Mucosa of stomach (tissue), 1 donor: ENCODE results near the gene ALAS2.
"Not testable (repeated sequence)": the region's sequence is repeated elsewhere in the genome, so short reads cannot be mapped to it uniquely, and the experiment has no call there.

ENCODE experiments used
- H3K27me3 ChIP-seq: one replicate; pipeline ENCODE4 v1.7.0; 2013; ENCODE audit warnings: mild to moderate bottlenecking, low read length; ENCODE audit not compliant: control insufficient read depth, insufficient read depth
- H3K36me3 ChIP-seq: one replicate; pipeline ENCODE4 v1.7.0; 2013; ENCODE audit warnings: low read length; ENCODE audit not compliant: control insufficient read depth, insufficient read depth
- H3K4me1 ChIP-seq: one replicate; pipeline ENCODE4 v1.7.0; 2013; ENCODE audit warnings: mild to moderate bottlenecking, low read length; ENCODE audit not compliant: control insufficient read depth, insufficient read depth
- H3K4me3 ChIP-seq: one replicate; pipeline ENCODE4 v1.7.0; 2013; ENCODE audit warnings: low read length
- H3K9ac ChIP-seq: one replicate; pipeline ENCODE4 v1.7.0; 2013; ENCODE audit warnings: mild to moderate bottlenecking, low read length, moderate library complexity
- H3K9me3 ChIP-seq: one replicate; pipeline ENCODE4 v1.7.0; 2013; ENCODE audit warnings: mild to moderate bottlenecking, low read length, moderate library complexity; ENCODE audit not compliant: control insufficient read depth
- donor health status: Pancreatic carcinoma.

ALAS2 gene, protein sequence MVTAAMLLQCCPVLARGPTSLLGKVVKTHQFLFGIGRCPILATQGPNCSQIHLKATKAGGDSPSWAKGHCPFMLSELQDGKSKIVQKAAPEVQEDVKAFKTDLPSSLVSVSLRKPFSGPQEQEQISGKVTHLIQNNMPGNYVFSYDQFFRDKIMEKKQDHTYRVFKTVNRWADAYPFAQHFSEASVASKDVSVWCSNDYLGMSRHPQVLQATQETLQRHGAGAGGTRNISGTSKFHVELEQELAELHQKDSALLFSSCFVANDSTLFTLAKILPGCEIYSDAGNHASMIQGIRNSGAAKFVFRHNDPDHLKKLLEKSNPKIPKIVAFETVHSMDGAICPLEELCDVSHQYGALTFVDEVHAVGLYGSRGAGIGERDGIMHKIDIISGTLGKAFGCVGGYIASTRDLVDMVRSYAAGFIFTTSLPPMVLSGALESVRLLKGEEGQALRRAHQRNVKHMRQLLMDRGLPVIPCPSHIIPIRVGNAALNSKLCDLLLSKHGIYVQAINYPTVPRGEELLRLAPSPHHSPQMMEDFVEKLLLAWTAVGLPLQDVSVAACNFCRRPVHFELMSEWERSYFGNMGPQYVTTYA

DNA sequence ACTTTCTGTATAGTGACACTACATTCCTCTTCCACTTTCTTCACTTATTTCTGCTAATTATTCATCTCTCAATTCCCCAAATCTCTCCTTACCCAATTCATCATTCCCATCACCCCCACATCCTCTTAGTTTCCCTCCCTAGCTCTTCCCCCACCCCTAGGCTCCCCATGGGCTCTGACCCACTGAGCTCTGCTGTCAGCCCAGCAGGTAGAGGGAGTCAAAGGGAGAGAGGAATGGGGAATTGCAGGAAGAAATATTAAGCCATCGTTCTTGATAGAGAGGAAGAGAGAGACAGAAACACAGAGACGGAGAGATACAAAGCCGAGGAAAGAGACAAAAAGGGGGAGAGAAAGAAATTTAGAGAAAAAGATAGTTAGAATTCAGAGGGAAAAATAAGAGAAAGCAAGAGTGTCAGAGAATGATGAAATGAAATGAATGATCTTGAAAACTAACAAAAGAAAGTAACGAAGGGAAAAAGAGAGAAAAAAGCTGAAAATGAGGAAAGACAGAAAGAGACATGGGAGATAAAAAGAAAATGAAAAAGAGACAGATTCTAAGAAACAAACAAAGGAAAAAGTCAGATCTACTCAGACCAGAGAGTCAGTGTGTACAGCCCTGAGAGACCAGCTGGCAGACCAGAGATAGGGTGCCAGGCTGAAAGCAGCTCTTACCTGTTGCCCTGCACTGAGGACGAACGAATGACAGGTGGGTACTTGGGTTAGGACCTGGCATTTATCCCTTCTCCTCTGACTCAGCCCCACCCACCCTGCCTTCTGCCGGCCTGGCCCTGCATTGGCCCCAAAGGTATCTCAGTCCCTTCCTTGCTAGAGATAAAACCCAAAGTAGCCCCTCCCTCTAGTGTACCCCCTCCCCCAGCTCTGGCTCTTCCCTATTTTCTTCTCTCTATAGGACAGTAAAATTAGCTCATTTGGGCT is at the start of gene ALAS2:
Gene ALAS2, minus strand, starts transcription at position 707 of the 935 bp plus-strand sequence. CDS start 4,977 bp downstream, outside the sequence.
- H3K27me3 ChIP-seq = no peaks in the 10 kb centered on the region
- H3K36me3 ChIP-seq = no peaks in the 10 kb centered on the region
- no peak within 1 kb of the TSS for H3K9ac ChIP-seq
- H3K4me3 ChIP-seq = no peak within 1 kb of the TSS
- no peaks in the 10 kb centered on the region for H3K4me1 ChIP-seq
- H3K9me3 ChIP-seq = no peaks in the 10 kb centered on the region

DNA sequence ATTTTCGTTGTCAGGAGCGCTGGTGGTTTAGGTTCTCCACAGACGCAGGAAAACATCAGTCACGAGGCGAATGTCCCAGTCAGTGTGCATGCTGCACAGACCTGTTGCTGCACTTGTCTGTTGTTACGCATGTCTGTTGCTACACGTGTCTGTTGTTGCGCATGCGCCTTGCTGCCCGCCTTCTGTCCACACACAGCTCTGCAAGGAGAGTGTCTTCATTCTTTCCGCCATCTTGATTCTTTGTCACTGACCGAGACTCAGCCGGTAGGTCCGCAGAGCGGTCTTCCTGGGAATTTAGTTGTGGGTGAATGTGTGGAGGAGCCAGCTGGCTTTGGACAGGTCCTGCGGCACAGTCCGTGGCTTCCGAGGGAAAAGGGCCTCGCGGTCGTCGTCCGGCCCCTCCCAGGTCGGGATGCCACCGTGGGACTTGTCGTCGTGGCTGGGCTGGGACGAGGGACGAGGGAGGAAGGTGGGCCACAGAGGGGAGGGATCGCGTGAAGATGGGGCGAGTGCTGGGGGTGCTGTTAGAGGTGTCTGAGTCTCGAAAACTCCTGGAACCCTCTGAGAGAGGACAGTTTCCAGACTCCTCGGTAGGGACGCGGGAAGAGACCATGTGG is 44.2 kb upstream of the ALAS2 start, which contains the start of gene PAGE2B:
Gene PAGE2B, plus strand, starts transcription at position 180 of the 617 bp plus-strand sequence. CDS start 1,012 bp downstream, outside the sequence.
- no peaks in the 10 kb centered on the region for H3K27me3 ChIP-seq
- H3K4me1 ChIP-seq = no peaks in the 10 kb centered on the region
- H3K9ac ChIP-seq = no peak within 1 kb of the TSS
- no peak within 1 kb of the TSS for H3K4me3 ChIP-seq
- H3K36me3 ChIP-seq = no peaks in the 10 kb centered on the region
- H3K9me3 ChIP-seq = no peaks in the 10 kb centered on the region

DNA sequence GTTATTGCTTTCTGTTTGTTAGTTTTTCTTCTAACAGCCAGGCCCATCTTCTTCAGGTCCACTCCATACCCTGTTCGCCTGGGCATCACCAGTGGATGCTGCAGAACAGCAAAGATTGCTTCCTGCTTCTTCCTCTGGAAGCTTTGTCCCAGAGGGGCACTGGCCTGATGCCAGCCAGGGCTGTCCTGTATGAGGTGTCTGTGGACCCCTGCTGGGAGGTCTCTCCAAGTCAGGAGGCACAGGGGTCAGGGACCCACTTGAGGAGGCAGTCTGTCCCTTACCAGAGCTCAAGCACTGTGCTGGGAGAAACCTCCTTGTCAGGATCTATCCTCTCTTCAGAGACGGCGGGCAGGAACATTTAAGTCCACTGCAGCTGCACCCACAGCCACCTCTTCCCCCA is 41.5 kb upstream of the ALAS2 start:
- Histone ChIP-seq H3K9me3 (no peaks in the 10 kb centered on the region), H3K9ac (no peak overlapping the region), H3K36me3 (no peaks in the 10 kb centered on the region), H3K27me3 (no peaks in the 10 kb centered on the region), H3K4me1 (no peaks in the 10 kb centered on the region), H3K4me3 (no peak overlapping the region)

- H3K4me1 ChIP-seq, H3K27me3 ChIP-seq, H3K9ac ChIP-seq, H3K4me3 ChIP-seq, H3K9me3 ChIP-seq, H3K36me3 ChIP-seq: not testable (repeated sequence)
Observed at GRCh38 chrX:55067180-55067579, 36.4 kb upstream of the ALAS2 start.

DNA sequence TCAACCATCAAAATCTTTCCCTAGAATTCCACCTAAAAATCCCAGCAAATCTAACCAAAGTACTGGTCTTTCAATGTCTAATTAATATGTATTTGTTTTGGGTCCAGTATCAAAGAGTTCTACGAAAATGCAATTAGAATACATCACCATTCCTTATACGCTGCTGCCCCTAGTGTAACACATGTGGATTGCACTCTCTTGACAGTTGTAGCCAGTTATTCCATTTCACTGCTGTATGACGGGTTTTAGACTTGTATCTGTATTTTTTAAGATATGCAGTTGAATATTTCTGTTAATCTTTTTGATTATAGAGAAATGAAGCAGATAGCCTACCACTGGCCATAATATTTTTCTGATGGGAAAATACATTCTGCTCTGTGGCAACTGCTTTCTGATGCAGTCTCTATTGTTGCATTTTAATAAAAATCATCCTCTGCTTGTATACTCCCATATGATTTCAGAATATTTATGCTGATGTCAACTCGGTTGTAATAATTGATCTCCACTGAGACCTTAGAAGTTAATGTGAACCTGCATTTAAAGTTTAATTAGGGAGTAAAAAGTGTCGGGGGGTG is 27.0 kb upstream of the ALAS2 start:
- no peaks in the 10 kb centered on the region for H3K27me3 ChIP-seq
- H3K9ac ChIP-seq = no peak overlapping the region
- no peaks in the 10 kb centered on the region for H3K9me3 ChIP-seq
- H3K4me3 ChIP-seq = no peak overlapping the region
- H3K36me3 ChIP-seq = no peaks in the 10 kb centered on the region
- H3K4me1 ChIP-seq = no peaks in the 10 kb centered on the region

- no peak overlapping the region for H3K4me3 ChIP-seq
- no peaks in the 10 kb centered on the region for H3K9me3 ChIP-seq
- H3K4me1 ChIP-seq = no peaks in the 10 kb centered on the region
- H3K27me3 ChIP-seq = no peaks in the 10 kb centered on the region
- H3K36me3 ChIP-seq = no peaks in the 10 kb centered on the region
- no peak overlapping the region for H3K9ac ChIP-seq
Observed at GRCh38 chrX:55056820-55057674, 26.3 kb upstream of the ALAS2 start.

DNA sequence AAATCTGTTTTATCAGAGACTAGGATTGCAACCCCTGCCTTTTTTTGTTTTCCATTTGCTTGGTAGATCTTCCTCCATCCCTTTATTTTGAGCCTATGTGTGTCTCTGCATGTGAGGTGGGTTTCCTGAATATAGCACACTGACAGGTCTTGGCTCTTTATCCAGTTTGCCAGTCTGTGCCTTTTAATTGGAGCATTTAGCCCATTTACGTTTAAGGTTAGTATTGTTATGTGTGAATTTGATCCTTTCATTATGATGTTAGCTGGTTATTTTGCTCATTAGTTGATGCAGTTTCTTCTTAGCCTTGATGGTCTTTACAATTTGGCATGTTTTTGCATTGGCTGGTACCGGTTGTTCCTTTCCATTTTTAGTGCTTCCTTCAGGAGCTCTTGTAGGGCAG is 19.8 kb upstream of the ALAS2 start:
- not testable (repeated sequence) for H3K4me3 ChIP-seq, H3K27me3 ChIP-seq, H3K9ac ChIP-seq, H3K36me3 ChIP-seq, H3K9me3 ChIP-seq, H3K4me1 ChIP-seq

GRCh38 chrX:55041514-55041913 is 10.7 kb upstream of the ALAS2 start:
- H3K36me3 ChIP-seq = no peaks in the 10 kb centered on the region
- no peaks in the 10 kb centered on the region for H3K4me1 ChIP-seq
- H3K9ac ChIP-seq = no peak overlapping the region
- no peaks in the 10 kb centered on the region for H3K9me3 ChIP-seq
- H3K27me3 ChIP-seq = no peaks in the 10 kb centered on the region
- H3K4me3 ChIP-seq = no peak overlapping the region

GRCh38 chrX:55039471-55039870 is 8.7 kb upstream of the ALAS2 start:
- no peaks in the 10 kb centered on the region for H3K27me3 ChIP-seq
- H3K36me3 ChIP-seq = no peaks in the 10 kb centered on the region

GRCh38 chrX:55033429-55033828 is 2.7 kb upstream of the ALAS2 start:
- Histone ChIP-seq H3K27me3 (no peaks in the 10 kb centered on the region), H3K4me1 (no peaks in the 10 kb centered on the region)

More at GRCh38 chrX:55039471-55039870, 8.7 kb upstream of the ALAS2 start:
- Histone ChIP-seq H3K4me1 (no peaks in the 10 kb centered on the region), H3K4me3 (no peak overlapping the region), H3K9ac (no peak overlapping the region), H3K9me3 (no peaks in the 10 kb centered on the region)

DNA sequence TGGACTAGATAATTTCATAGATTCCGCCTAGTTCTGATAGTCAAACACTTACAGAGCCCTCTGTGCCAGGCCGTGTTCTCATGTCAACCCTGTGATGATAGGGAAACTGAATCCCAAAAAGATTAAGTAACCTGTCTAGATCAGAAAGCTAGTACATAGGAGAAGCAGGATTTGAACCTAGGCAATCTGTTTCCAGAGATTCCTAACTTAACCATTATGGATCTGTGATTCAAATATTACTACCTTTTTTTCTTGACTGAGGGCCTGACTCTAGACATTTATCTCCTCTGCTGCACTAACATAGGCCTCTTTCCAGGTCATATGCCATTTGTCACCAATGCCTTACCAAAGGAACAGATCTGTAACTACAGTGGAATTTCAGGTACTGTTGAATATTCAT is 1.5 kb downstream of the ALAS2 start:
- H3K27me3 ChIP-seq = no peaks in the 10 kb centered on the region
- H3K4me1 ChIP-seq = no peaks in the 10 kb centered on the region
- H3K9ac ChIP-seq = no peak overlapping the region
- no peaks in the 10 kb centered on the region for H3K9me3 ChIP-seq
- no peaks in the 10 kb centered on the region for H3K36me3 ChIP-seq
- H3K4me3 ChIP-seq = no peak overlapping the region

More at GRCh38 chrX:55033429-55033828, 2.7 kb upstream of the ALAS2 start:
- Histone ChIP-seq H3K36me3 (no peaks in the 10 kb centered on the region), H3K9ac (no peak overlapping the region), H3K4me3 (no peak overlapping the region), H3K9me3 (no peaks in the 10 kb centered on the region)
